Vagina (tissue), 2 donors: ENCODE results near the gene ANKS1B. TPM values are rescaled to one million over a fixed set of nuclear protein-coding genes. Genes with fewer than 3 reads are reported as not detected.

Experiments
- DNase-seq, 2 donors: peaks; one replicate each; pipeline ENCODE4 v3.0.0-alpha.2; 2017; ENCODE audit errors: extremely low spot score in 2 of 2
- H3K27ac ChIP-seq: fragments of 200-600 bp; sonication (generic); one replicate; pipeline ENCODE4 v1.5.1; 2019
- H3K27me3 ChIP-seq: fragments of 200-600 bp; sonication (generic); one replicate; pipeline ENCODE4 v1.5.1; 2019
- H3K36me3 ChIP-seq, 2 donors: fragments of 200-600 bp; sonication (generic); one replicate each; pipeline ENCODE4 v1.5.1; 2017 to 2019
- H3K4me1 ChIP-seq: fragments of 200-600 bp; sonication (generic); one replicate; pipeline ENCODE4 v1.5.1; 2019
- H3K4me3 ChIP-seq, 2 donors: fragments of 200-600 bp; sonication (generic); 1 replicate in 1 of 2; 2 replicates in 1 of 2; pipeline ENCODE4 v1.5.1; 2016 to 2019
- H3K9me3 ChIP-seq: fragments of 200-600 bp; sonication (generic); one replicate; pipeline ENCODE4 v1.5.1; 2019
- POLR2A ChIP-seq, 2 donors: fragments of 450-650 bp; IDR thresholded peaks; one replicate each; pipeline ENCODE4 v1.6.1; 2017; ENCODE audit warnings: antibody characterized with exemption in 2 of 2, mild to moderate bottlenecking in 2 of 2, moderate library complexity in 2 of 2
- POLR2AphosphoS5 ChIP-seq, 2 donors: sonication (generic); formaldehyde crosslinking; IDR thresholded peaks; one replicate each; pipeline ENCODE4 v1.9.0; 2017; ENCODE audit warnings: antibody characterized with exemption in 2 of 2, mild to moderate bottlenecking in 2 of 2, low read depth in 1 of 2; ENCODE audit not compliant: insufficient read depth in 1 of 2
- intact Hi-C: fragments of 100-400 bp; cut with DNase I; formaldehyde crosslinking; loops from one replicate; pipeline ENCODE4 v1.15.1; 2023
- total RNA-seq: library from RNA; depleted of rRNA; stranded (reverse); fragments of >200 nt; gene quantifications from one replicate; pipeline ENCODE4 v1.2.3, GENCODE V29; 2016
- TF ChIP-seq, protein P1 (sequence below), 3 experiments: fragments of 450-650 bp in 2 of 3; fragments of 200-600 bp in 1 of 3; sonication (generic) in 1 of 3; IDR thresholded peaks; one replicate each; pipeline ENCODE4 v1.5.1; 2017 to 2019; ENCODE audit warnings: antibody characterized with exemption in 3 of 3, mild to moderate bottlenecking in 2 of 3, moderate library complexity in 2 of 3

The ANKS1B gene
- total RNA-seq, 1 donor from 2014 or later, result 11.5 TPM

DNA sequence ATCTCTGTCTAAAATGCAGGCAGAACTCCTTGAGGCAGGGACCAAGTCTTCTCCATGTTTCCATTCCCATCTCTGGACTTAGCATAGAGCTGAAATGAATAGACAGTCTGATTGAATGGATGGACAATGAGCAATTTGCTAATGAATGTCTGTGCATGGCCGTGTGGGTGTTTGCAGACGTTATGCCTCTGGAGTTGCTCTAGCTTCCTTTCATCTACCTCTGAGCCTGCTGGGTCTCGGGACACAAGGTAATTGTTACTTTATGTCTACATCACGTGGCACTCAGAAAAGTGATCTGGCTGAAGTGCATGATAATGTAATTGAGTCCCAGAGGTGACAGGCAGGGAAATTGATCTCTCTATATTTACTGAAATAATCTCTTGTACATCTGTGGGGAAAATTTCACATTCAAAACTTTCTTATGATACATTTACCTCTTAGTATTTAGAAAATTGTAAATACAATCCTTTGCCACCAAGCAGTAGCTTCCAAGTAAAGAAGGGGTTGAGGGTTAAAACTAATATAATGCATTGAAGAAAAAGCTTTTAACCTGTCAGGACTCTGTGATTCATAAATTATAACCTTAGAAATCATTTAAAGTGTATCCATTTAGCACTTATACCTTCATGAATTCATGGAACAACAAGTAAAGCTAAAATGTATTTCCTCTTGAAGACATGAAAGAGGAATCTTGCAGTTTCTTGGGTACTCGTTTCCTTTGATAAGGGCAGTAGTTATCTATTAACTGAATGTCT, 915.6 kb downstream of the ANKS1B start:
- H3K4me1 ChIP-seq, result no peaks in the 10 kb centered on the region
- H3K27ac ChIP-seq, result no peak overlapping the region
- TF ChIP-seq POLR2A (IDR thresholded peaks at IDR 0.05), result no peak
- TF ChIP-seq, protein P1, sequence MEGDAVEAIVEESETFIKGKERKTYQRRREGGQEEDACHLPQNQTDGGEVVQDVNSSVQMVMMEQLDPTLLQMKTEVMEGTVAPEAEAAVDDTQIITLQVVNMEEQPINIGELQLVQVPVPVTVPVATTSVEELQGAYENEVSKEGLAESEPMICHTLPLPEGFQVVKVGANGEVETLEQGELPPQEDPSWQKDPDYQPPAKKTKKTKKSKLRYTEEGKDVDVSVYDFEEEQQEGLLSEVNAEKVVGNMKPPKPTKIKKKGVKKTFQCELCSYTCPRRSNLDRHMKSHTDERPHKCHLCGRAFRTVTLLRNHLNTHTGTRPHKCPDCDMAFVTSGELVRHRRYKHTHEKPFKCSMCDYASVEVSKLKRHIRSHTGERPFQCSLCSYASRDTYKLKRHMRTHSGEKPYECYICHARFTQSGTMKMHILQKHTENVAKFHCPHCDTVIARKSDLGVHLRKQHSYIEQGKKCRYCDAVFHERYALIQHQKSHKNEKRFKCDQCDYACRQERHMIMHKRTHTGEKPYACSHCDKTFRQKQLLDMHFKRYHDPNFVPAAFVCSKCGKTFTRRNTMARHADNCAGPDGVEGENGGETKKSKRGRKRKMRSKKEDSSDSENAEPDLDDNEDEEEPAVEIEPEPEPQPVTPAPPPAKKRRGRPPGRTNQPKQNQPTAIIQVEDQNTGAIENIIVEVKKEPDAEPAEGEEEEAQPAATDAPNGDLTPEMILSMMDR (IDR thresholded peaks at IDR 0.05), result no peak
- H3K9me3 ChIP-seq, result no peaks in the 10 kb centered on the region
- H3K36me3 ChIP-seq, result no peaks in the 10 kb centered on the region
- intact Hi-C loops, result no loop called here
- H3K4me3 ChIP-seq, result no peak overlapping the region
- H3K27me3 ChIP-seq, result no peaks in the 10 kb centered on the region
- no peak for DNase-seq

DNA sequence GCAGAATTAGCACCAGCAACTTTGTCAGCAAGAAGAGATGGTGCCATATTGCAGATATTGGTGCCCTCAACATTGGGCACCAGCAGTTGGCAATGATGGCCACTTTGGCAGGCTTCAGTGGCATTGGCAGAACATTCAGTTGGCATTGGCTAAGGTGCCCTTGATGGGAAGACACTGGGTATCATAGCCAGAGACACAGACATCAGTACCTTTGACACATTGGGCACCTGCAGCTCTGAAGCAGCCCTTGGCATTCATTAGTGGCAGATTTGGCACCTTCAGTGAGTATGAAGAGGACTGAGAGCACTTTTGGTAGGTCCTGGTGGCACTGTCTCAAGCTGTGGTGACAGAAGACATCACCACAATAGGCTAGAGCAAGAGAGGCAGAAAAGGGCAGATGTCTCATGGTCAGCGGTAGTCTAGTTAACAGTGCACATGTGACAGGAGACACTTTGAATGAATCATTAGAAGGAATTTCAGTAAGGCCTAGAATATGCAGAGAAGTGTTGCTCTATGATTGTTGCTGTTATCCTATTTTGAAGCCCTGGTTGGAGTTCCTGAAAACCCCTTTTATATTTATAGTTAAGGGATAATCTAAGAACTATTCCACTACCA, 917.5 kb downstream of the ANKS1B start:
- no peak overlapping the region for H3K4me3 ChIP-seq
- no peak for DNase-seq
- intact Hi-C loops, result no loop called here
- H3K9me3 ChIP-seq, result no peaks in the 10 kb centered on the region
- H3K27ac ChIP-seq, result no peak overlapping the region
- no peaks in the 10 kb centered on the region for H3K4me1 ChIP-seq
- TF ChIP-seq, protein P1 (IDR thresholded peaks at IDR 0.05), result no peak
- TF ChIP-seq POLR2AphosphoS5 (IDR thresholded peaks at IDR 0.05; ENCODE audit: insufficient read depth in 1 of 2, low read depth in 1 of 2) (no peak), POLR2A (IDR thresholded peaks at IDR 0.05) (no peak)
- H3K36me3 ChIP-seq, result no peaks in the 10 kb centered on the region
- no peaks in the 10 kb centered on the region for H3K27me3 ChIP-seq

DNA sequence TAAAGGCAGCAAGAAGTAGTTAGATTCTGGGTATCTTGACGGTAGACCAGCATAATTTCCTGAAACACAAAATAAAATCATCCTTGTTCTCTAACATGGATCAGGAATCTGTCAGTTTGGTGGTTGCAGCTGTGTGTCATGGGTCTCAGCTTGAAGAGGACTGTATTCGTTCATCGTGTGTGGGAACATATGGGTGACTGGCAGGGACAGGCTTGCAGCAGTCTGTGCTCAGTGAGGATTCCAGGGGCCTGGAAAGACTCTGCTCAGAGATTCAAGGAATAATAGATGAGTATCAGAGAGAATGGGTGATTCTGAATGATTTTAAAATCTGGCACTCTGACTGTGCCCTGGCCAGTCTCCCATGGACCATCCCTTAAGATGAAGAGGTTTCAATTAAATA, 918.0 kb downstream of the ANKS1B start:
- no peak for DNase-seq
- Histone ChIP-seq H3K9me3 (no peaks in the 10 kb centered on the region), H3K27me3 (no peaks in the 10 kb centered on the region), H3K36me3 (no peaks in the 10 kb centered on the region), H3K27ac (no peak overlapping the region), H3K4me1 (no peaks in the 10 kb centered on the region), H3K4me3 (no peak overlapping the region)
- TF ChIP-seq POLR2AphosphoS5 (IDR thresholded peaks at IDR 0.05; ENCODE audit: insufficient read depth in 1 of 2, low read depth in 1 of 2) (no peak), POLR2A (IDR thresholded peaks at IDR 0.05) (no peak)
- TF ChIP-seq, protein P1 (IDR thresholded peaks at IDR 0.05), result no peak
- intact Hi-C loops, result no loop called here

DNA sequence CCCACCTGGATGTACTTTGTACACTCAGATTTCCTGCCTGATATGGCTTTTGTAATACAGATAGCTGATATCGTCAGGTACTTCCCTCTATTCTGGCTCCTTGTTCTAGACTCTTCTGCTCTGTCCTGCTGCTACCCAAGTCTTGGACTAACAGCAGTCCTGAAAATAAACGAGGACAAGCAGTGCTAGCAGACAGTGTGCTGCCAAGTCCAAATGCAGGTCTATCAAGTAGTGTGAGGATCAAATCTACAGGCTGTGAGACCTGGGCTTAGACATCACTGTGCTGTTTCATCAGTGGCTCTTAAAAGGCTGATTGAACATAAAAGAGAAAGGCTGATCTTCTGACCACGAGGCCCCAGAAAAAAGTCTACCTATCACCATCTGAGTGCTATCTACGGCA, 921.6 kb downstream of the ANKS1B start:
- no peak for DNase-seq
- H3K4me3 ChIP-seq, result no peak overlapping the region
- H3K36me3 ChIP-seq, result no peaks in the 10 kb centered on the region
- intact Hi-C loops, result no loop called here
- no peak for TF ChIP-seq POLR2AphosphoS5 (IDR thresholded peaks at IDR 0.05; ENCODE audit: insufficient read depth in 1 of 2, low read depth in 1 of 2)
- no peak for TF ChIP-seq POLR2A (IDR thresholded peaks at IDR 0.05)
- TF ChIP-seq, protein P1 (IDR thresholded peaks at IDR 0.05), result no peak
- H3K27ac ChIP-seq, result no peak overlapping the region
- no peaks in the 10 kb centered on the region for H3K27me3 ChIP-seq
- H3K9me3 ChIP-seq, result no peaks in the 10 kb centered on the region
- H3K4me1 ChIP-seq, result no peaks in the 10 kb centered on the region
